Umbilical cord (tissue), 2 donors: ENCODE measurements around the gene RYR1. TPM values are rescaled to one million over a fixed set of nuclear protein-coding genes. Genes with fewer than 3 reads are reported as not detected.
"Not testable (repeated sequence)": the region's sequence is repeated elsewhere in the genome, so short reads cannot be mapped to it uniquely, and the experiment has no call there.

Source experiments
- DNase-seq: peaks from one replicate; pipeline ENCODE4 v3.0.0-alpha.2; 2015; ENCODE audit warnings: low spot score
- total RNA-seq: library from RNA; depleted of rRNA; stranded (reverse); fragments of >200 nt; gene quantifications from one replicate; pipeline ENCODE4 v1.2.3, GENCODE V29; 2014; ENCODE audit warnings: low replicate concordance; ENCODE audit not compliant: insufficient read depth

The RYR1 gene
- total RNA-seq, 1 donor from 2014 or later, result 1.4 TPM

- DNase-seq, result no peak
Observed at GRCh38 chr19:38606131-38606530, 172.6 kb downstream of the RYR1 start.

- DNase-seq, result no peak
Observed at GRCh38 chr19:38614289-38614688, 180.8 kb downstream of the RYR1 start.

- DNase-seq, result no peak
Observed at GRCh38 chr19:38615007-38615581, 181.6 kb downstream of the RYR1 start.

- no peak for DNase-seq
Observed at GRCh38 chr19:38616265-38616664, 182.8 kb downstream of the RYR1 start.

- no peak for DNase-seq
Observed at GRCh38 chr19:38617283-38617763, 183.8 kb downstream of the RYR1 start.

- DNase-seq, result peak; percentile 28
Observed at GRCh38 chr19:38617764-38618589, 184.5 kb downstream of the RYR1 start, which contains the start of gene MAP4K1. MAP4K1 (minus strand) TSS chr19:38617953; CDS start chr19:38617895, 58 bp downstream.

- DNase-seq, result peak; percentile 100
Observed at GRCh38 chr19:38618590-38619360, 185.3 kb downstream of the RYR1 start, which contains the start of gene EIF3K. EIF3K (plus strand) TSS chr19:38619188; CDS start chr19:38619269, 81 bp downstream.

GRCh38 chr19:38619361-38620174, 186.1 kb downstream of the RYR1 start:
- DNase-seq, result no peak

GRCh38 chr19:38624822-38625221, 191.3 kb downstream of the RYR1 start:
- no peak for DNase-seq

- no peak for DNase-seq
Observed at GRCh38 chr19:38626401-38626800, 192.9 kb downstream of the RYR1 start.

GRCh38 chr19:38629568-38629967, 196.1 kb downstream of the RYR1 start:
- no peak for DNase-seq

- not testable (repeated sequence) for DNase-seq
Observed at GRCh38 chr19:38631301-38631700, 197.8 kb downstream of the RYR1 start.

GRCh38 chr19:38631811-38632475, 198.5 kb downstream of the RYR1 start:
- DNase-seq, result not testable (repeated sequence)

GRCh38 chr19:38632476-38633213, 199.2 kb downstream of the RYR1 start:
- no peak for DNase-seq

GRCh38 chr19:38634757-38635482, 201.4 kb downstream of the RYR1 start:
- DNase-seq, result peak; percentile 74

GRCh38 chr19:38635483-38636399, 202.2 kb downstream of the RYR1 start:
- no peak for DNase-seq
